NCI-H1436 treated with DMSO at 0.1 percent for 48 hours (cell line): ENCODE measurements around the gene HNRNPL.
"Not testable (repeated sequence)": the region's sequence is repeated elsewhere in the genome, so short reads cannot be mapped to it uniquely, and the experiment has no call there.

Source experiments
- DNase-seq: peaks from one replicate; lab custom pipeline; 2025; lab: John Stamatoyannopoulos, UW

Gene HNRNPL

DNA sequence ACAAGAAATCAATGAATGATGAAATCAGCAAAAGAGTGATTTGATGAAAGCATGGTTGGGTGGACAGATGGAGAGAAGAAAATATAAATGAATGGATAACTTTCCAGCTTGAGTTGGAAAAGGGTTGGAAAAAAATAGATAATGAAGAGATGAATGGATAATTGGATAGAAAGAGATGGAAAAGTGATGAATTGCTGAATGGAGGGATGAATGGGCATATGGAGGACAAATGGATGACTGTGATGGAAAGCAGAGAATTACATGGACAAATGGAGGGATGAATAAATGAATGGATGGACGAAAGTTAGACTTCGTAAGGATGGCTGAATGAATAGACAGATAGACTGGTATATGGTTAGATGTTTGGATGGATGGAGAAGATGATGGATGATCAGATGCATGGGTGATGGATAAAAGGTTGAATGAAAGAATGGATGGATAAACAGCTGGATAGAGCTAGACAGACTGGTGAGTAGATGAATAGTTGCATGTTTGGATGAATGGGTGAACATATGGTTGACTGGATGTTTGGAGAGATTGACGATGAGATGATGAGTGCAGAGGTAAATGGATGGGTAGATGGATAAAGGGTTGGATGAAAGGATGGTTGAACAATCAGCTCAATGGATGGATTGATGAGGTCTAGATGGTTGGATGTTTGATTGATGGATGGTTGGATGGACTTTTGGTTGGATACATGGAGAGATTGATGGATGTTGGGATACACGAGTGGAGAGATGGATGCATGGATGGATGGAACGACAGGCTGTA lies 49.0 kb downstream of the HNRNPL start:
- DNase-seq = no peak

DNA sequence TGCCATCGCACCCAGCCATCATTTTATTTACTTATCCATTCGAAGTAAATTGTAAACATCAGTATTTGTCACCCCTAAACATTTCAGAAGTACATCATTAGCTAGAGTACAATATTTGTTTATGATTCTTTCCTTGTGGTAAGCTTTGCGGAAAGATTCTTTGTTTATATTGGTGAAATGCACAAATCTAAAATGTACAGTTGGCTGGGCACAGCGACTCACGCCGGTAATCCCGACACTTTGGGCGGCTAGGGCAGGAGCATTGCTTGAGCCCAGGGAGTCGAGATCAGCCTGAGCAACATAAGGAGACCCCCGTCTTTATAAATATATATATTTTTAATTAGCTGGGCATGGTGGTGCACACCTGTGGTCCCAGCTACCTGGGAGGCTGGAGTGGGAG lies 50.7 kb downstream of the HNRNPL start:
- DNase-seq = no peak

DNA sequence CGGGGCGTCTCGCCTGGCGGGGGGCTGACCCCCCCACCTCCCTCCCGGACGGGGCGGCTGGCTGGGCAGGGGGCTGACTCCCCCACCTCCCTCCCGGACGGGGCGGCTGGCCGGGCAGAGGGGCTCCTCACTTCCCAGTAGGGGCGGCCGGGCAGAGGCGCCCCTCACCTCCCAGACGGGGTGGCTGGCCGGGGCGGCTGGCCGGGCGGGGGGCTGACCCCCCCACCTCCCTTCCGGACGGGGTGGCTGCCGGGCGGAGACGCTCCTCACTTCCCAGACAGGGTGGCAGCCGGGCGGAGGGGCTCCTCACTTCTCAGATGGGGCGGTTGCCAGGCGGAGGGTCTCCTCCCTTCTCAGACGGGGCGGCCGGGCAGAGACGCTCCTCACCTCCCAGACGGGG lies 52.0 kb downstream of the HNRNPL start:
- DNase-seq = not testable (repeated sequence)

DNA sequence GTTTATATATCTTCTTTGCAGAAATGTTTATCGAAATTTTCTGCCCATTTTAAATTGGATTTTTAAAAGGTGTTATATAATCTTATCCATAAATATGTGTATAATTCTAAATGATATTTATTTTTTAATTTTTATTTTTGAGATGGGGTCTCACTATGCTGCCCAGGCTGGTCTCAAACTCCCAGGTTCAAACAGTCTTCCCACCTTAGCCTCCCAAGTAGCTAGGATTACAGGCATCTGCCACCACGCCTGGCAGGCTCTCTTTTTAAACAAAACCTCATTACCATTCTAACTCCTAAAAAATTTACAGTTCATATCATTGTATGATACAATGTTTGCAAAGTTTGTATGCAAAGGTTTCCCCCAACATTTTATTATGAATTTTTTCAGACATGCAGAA lies 53.6 kb downstream of the HNRNPL start:
- no peak for DNase-seq

DNA sequence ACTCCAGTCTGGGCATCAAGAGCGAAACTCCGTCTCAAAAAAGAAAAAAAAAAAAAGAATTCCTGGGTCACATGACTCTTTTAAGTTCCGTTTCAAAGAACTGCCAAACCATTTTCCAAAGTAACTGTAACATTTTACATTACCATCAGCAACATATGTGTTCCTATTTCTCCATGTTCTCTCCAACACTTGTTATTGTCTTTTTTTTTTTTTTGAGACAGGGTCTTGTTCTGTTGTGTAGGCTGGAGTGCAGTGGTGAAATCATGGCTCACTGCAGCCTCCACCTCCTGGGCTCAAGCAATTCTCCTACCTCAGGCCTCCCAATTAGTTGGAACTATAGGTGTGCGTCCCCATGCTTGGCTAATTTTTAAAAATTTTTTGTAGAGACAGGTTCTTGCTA lies 54.2 kb downstream of the HNRNPL start:
- no peak for DNase-seq

DNA sequence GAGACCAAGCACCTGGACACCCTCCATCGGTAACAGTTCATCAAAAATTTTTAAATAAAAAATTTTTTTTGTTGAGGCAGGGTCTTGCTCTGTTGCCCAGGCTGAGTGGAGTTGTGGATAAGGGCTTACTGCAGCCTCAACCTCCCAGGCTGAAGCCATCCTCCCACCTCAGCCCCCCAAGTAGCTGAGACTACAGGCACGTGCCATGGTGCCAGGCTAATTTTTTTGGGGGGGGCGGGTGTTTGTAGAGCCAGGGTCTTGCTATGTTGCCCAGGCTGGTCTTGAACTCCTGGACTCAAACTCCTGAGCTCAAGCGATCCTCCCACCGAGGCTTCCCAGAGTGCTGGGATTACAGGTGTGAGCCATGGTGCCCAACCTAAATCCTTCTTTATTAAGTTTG lies 56.1 kb downstream of the HNRNPL start:
- DNase-seq = no peak

DNA sequence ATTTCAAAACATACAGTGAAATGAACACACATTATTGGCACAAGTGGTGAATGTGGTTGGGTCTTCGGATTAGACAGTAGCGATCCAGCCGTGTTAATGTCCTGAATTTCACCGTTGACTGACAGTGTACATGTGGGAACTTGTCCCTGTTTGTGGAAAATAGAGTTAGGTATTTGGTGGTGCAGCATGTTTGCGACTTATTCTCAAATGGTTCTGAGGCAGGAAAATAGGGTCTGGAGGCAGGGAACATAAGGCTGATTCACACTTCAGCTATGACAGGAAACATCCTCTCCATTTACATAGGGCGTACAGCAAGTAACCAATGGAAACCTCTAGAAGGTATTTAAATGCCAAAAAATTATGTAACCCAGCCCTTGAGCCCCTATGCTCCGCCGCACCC lies 56.6 kb downstream of the HNRNPL start:
- DNase-seq = no peak

DNA sequence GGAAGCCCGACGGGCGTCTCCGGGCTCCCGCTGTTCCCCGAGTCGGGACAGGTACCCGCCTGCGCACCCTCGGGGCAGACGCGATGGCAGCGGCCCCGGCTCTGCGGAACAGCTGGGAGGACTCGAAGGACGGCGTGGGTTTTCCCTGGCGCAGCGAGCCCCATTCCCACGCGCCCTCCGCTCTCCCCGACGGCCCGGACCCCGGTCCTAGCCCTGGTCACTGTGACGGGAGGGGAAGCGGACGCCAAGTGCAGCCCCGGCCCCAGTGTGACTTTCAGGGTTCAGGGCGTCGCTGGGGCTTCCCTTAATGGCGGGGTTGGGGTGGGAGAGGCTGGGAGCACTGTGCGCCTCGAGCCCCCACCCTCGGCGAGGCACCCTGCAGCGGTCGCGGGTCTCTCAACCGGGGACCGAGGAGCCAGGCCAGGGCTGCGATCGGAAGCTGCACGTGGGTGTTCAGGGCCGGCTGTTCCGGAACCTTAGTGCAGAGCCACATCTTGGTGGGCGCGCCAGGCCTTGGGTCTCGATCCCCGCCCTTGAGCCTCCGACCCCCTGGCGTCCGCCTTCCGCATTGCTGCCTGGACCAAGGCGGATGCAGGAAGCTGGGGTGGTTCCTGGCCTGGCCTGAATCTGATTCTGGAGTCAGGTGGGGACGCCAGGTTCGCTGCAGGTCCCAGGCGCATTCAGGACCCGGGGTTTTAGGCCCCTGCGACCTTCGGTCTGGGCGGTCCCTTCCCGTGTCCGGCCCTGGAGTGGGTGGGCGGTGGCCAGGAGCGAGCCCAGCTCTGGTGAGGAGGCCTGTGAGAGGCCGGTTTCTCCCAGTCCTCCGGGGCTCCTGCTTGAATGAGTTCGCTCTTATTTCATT lies 57.3 kb downstream of the HNRNPL start:
- DNase-seq = no peak

DNA sequence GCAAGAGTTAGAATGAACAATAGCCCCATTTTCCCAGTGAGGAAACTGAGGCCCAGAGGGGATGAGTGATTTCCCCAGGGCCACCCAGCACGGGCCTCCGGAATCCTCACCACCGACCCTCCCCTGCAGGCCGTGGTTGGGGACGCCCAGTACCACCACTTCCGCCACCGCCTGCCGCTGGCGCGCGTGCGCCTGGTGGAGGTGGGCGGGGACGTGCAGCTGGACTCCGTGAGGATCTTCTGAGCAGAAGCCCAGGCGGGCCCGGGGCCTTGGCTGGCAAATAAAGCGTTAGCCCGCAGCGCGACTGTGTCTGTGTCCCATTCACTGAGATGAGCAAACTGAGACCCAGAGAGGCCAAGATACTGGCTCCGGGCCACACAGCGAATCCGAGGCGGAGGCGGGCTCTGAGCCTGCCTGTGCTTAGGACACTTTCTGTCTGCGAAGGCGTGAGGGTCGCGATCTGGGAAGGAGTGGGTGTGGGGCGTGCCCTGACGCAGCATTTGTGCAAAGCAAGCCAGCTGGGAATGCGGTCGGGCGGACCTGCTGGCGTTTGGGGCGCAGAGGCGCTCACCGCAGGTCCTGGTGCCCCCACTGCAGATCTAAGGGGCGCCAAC lies 58.2 kb downstream of the HNRNPL start:
- DNase-seq = not testable (repeated sequence)

DNA sequence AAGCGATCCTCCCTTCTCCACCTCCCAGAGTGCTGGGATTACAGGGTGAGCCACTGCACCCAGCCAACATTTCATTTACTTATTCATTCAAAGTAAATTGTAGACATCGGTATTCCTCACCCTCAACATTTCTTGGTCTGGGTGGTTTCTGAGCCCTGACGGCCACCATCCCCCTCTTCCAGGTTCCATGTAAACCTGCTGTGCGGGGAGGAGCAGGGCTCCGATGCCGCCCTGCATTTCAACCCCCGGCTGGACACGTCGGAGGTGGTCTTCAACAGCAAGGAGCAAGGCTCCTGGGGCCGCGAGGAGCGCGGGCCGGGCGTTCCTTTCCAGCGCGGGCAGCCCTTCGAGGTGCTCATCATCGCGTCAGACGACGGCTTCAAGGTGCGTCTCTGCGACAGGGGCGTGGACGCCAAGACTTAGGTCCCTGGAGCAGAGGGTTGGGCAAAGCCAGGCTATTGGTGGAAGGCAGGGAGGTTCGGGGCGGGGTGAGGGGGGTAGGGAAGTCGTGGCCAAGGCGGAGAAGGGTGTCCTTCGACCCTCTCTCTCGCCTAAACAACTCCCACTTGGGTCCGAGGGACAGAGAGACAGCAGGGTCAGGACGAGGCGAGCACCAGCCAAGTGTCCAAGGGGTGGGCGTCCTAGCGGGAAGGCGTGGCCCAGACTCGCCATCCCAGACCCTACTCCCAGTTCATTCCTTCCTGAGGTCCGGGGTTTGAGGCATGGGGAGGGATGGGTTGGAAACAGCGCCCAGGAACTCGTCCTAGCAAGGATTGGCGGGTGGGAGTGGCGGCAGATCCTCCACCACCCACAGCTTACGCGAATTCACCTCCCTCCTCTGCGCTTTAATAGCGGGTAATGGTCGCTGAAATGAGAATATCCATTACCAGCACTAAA lies 59.0 kb downstream of the HNRNPL start:
- not testable (repeated sequence) for DNase-seq

DNA sequence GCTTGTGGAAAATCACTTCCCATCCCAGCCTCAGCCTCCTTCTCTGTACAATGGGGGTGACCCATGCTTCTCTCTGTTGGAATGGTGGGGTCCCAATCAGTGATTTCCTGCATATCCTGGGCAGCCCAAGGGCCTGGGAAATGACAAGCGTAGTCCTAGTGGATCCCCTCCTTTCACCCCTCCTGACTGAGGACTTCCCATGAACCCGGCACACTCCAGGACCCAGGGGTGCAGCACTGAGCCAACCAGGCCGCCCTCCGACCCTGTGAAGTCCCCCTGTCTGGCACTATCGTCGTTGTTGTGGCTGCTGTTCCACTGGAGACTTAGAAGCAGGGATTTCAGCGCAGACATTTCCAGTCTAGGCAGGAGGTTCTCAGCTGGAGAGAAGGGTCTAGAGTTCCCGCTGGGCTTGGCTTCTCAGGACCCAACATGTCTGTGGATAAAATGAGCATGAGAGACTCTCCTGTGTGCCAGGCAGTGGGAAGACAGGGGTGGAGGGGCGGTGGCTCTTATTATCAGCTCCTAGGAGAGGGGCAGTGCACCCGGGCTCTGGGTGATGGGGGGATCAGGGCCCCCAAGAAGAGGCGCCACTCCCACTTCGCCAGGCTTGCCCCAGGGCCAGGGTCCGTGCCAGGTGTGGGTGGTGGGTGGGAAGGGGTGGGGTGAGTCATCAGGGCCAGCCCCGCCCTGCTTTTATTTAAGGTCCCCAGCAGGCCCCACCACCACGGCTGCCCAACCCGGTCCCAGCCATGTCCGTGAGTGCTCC lies 61.1 kb downstream of the HNRNPL start, which contains the start of gene LGALS7B:
Gene LGALS7B (plus strand): TSS at position 723 of the 766 bp plus-strand sequence. CDS start 27 bp downstream, at position 750.
- DNase-seq = no peak

DNA sequence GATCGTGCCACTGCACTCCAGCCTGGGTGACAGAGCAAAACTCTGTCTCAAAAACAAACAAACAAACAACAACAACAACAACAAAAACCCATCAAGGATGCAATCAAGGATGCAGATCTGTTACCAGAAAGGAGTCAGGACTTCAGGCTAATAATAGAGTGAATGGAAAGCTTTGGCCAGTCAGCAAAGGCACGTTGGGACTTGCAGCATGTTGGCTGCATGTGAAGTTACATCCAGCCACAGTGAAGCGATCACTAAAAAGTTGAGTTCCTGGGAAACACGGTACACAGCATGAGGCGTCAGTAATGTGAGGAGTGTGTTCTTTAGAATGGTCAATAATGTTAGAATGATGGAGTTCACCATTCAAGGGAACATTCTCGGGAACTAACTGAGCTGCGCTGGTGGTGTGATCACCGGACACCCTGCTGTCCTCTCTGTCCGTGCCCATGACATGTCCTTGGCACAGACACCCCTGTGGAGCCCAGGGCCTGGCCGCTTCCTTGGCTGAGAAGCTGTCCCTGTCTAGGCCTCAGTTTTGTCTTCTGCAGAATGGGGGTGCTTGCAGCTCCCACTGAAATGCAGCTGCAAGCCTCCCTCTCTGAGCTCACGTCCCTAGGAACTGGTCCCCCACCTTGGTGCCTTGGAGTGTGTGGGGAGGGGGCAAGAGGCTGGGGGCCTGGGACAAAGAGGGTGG lies 63.1 kb downstream of the HNRNPL start:
- no peak for DNase-seq
